Chondrocyte (in vitro differentiated cells): ENCODE measurements around the gene IL22RA2. TPM values are rescaled to one million over a fixed set of nuclear protein-coding genes. Genes with fewer than 3 reads are reported as not detected.
"Not testable (repeated sequence)": the region's sequence is repeated elsewhere in the genome, so short reads cannot be mapped to it uniquely, and the experiment has no call there.

ENCODE experiments used
- DNase-seq: peaks from one replicate; pipeline ENCODE4 v3.0.0; 2021; ENCODE audit warnings: mixed read lengths, low spot score
- H3K27ac Mint-ChIP-seq: one replicate; pipeline ENCODE4 v1.8.0; 2021; ENCODE audit warnings: mild to moderate bottlenecking, moderate library complexity, mixed read lengths; ENCODE audit not compliant: unreplicated experiment
- H3K27me3 Mint-ChIP-seq: 2 replicates; pipeline ENCODE4 v1.8.0; 2021; ENCODE audit warnings: low read depth, mixed read lengths
- H3K36me3 Mint-ChIP-seq: 2 replicates; pipeline ENCODE4 v1.8.0; 2021; ENCODE audit warnings: low read depth, mixed read lengths
- H3K4me1 Mint-ChIP-seq: 2 replicates; pipeline ENCODE4 v1.8.0; 2021; ENCODE audit warnings: low read depth, mild to moderate bottlenecking, mixed read lengths
- H3K4me3 Mint-ChIP-seq: one replicate; pipeline ENCODE4 v1.8.0; 2021; ENCODE audit warnings: mild to moderate bottlenecking, moderate library complexity, mixed read lengths; ENCODE audit not compliant: unreplicated experiment
- H3K9me3 Mint-ChIP-seq: 2 replicates; pipeline ENCODE4 v1.8.0; 2021; ENCODE audit warnings: low read depth, mixed read lengths
- CTCF ChIP-seq: fragments of 200-600 bp; sonication (generic); IDR thresholded peaks from 2 replicates; pipeline ENCODE4 v1.5.0; 2021; ENCODE audit warnings: antibody characterized with exemption, mild to moderate bottlenecking, moderate library complexity
- total RNA-seq: library from RNA; stranded (reverse); gene quantifications from 3 replicates; pipeline ENCODE4 v1.2.1, GENCODE V29; 2021

The IL22RA2 gene
- total RNA-seq, 1 donor from 2014 or later = not detected

- no peaks in the 10 kb centered on the region for H3K27me3 Mint-ChIP-seq
- H3K4me3 Mint-ChIP-seq = peak overlapping the region; percentile 85
- H3K9me3 Mint-ChIP-seq = no peaks in the 10 kb centered on the region
- H3K36me3 Mint-ChIP-seq = no peaks in the 10 kb centered on the region
- H3K27ac Mint-ChIP-seq = peak overlapping the region; percentile 95
- TF ChIP-seq CTCF = no peak
- no peak for DNase-seq
- peaks cover 62% of the 10 kb centered on the region for H3K4me1 Mint-ChIP-seq
Measured at GRCh38 chr6:137217801-137218472, 44.5 kb upstream of the IL22RA2 start.

- H3K27me3 Mint-ChIP-seq = no peaks in the 10 kb centered on the region
- peak overlapping the region; percentile 59 for H3K27ac Mint-ChIP-seq
- H3K36me3 Mint-ChIP-seq = no peaks in the 10 kb centered on the region
- no peaks in the 10 kb centered on the region for H3K9me3 Mint-ChIP-seq
- DNase-seq = no peak
- peaks cover 63% of the 10 kb centered on the region for H3K4me1 Mint-ChIP-seq
- TF ChIP-seq CTCF = no peak
- peak overlapping the region; percentile 85 for H3K4me3 Mint-ChIP-seq
Measured at GRCh38 chr6:137216875-137217553, 43.6 kb upstream of the IL22RA2 start.

DNA sequence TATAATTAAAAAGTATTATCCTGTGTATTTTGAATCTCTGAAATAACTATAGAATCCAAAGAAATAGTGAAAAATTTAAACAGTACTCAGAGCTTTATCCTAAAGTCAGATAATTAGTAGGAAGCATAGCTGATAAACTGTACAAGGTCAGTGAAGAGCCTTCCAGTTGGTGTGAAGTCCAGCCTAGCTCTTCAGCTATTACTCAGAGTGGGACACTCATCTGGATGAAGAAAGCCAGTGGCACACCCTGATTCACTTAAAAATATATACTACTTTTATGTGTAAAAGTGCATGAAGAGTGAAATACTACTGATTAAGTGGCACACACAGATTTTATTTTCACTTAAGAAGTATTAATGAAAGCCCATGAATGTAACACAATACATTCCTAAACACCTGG lies 42.7 kb upstream of the IL22RA2 start:
- Mint-ChIP-seq H3K9me3 (no peaks in the 10 kb centered on the region), H3K4me3 (no peak overlapping the region), H3K36me3 (no peaks in the 10 kb centered on the region), H3K27ac (no peak overlapping the region), H3K4me1 (peaks cover 71% of the 10 kb centered on the region), H3K27me3 (no peaks in the 10 kb centered on the region)
- DNase-seq = no peak
- no peak for TF ChIP-seq CTCF

- not testable (repeated sequence) for H3K27me3 Mint-ChIP-seq, H3K4me3 Mint-ChIP-seq, DNase-seq, H3K9me3 Mint-ChIP-seq, H3K36me3 Mint-ChIP-seq
- peak overlapping the region; percentile 22 for H3K27ac Mint-ChIP-seq
- peaks cover 76% of the 10 kb centered on the region for H3K4me1 Mint-ChIP-seq
Measured at GRCh38 chr6:137215630-137216029, 42.2 kb upstream of the IL22RA2 start.

DNA sequence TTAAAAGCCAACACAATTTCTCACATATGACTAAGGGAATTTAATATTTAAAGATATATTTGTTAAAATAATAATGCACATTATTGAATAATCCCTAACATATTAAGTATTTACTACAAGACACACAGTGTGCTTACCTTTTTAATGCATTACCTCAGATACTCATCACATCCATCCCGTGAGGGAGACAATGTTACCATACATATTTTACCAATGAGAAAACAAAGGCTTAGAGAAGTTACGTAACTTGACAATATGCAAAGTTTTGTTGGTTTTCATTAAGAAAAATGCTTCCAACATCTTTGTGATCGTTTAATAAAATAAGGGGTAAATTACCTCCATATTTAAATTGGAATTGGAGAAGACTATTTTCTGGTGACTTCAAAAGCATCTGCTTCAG lies 41.5 kb upstream of the IL22RA2 start:
- Mint-ChIP-seq H3K27ac (peak overlapping the region; percentile 68), H3K4me3 (no peak overlapping the region), H3K4me1 (peaks cover 80% of the 10 kb centered on the region), H3K27me3 (no peaks in the 10 kb centered on the region), H3K36me3 (no peaks in the 10 kb centered on the region), H3K9me3 (no peaks in the 10 kb centered on the region)
- DNase-seq = no peak
- TF ChIP-seq CTCF = no peak
